Measurements from ENCODE around the gene NDUFA6.

GRCh38 chr22:42066937-42067336 lies 23.6 kb downstream of the NDUFA6 start:
- no peak for TF ChIP-seq CTCF (IDR thresholded peaks at IDR 0.05)
- no peak for TF ChIP-seq ZFX (IDR thresholded peaks at IDR 0.05; ENCODE audit: borderline replicate concordance)

Data from 22Rv1 (cell line).